CD4-positive, CD25-positive, alpha-beta regulatory T cell (primary cell): Measurements from ENCODE around the gene TIAM2. TPM values are rescaled to one million over a fixed set of nuclear protein-coding genes. Genes with fewer than 3 reads are reported as not detected.
"Not testable (repeated sequence)": the region's sequence is repeated elsewhere in the genome, so short reads cannot be mapped to it uniquely, and the experiment has no call there.

ENCODE experiments used
- ATAC-seq, 2 donors: fragments of 150-1000 bp; cut with Tn5 transposase; one replicate each; pipeline ENCODE4 v1.10.0; 2021; ENCODE audit warnings: low read depth in 2 of 2, moderate number of reproducible peaks in 2 of 2, moderate library complexity in 1 of 2
- DNase-seq, 3 donors: peaks; one replicate each; pipeline versions ENCODE4 v3.0.0 to v3.0.0-alpha.2; 2012 to 2022; ENCODE audit warnings: mixed read lengths in 1 of 3
- H3K27ac ChIP-seq: one replicate; pipeline ENCODE4 v1.7.0; 2013; ENCODE audit warnings: mild to moderate bottlenecking, low read length; ENCODE audit not compliant: insufficient read depth, poor library complexity, severe bottlenecking
- H3K27me3 ChIP-seq: one replicate; pipeline ENCODE4 v1.7.0; 2013; ENCODE audit warnings: low read length; ENCODE audit not compliant: control insufficient read depth, insufficient read depth
- H3K36me3 ChIP-seq: one replicate; pipeline ENCODE4 v1.7.0; 2013; ENCODE audit warnings: mild to moderate bottlenecking, low read length, moderate library complexity; ENCODE audit not compliant: control insufficient read depth, insufficient read depth
- H3K4me1 ChIP-seq: 2 replicates; pipeline ENCODE4 v1.7.0; 2013; ENCODE audit warnings: mild to moderate bottlenecking, low read length; ENCODE audit not compliant: insufficient read depth, control insufficient read depth, poor library complexity, severe bottlenecking
- H3K4me3 ChIP-seq: one replicate; pipeline ENCODE4 v1.7.0; 2013; ENCODE audit warnings: low read depth, mild to moderate bottlenecking, low read length, moderate library complexity
- H3K9me3 ChIP-seq, 2 experiments: 1 replicate in 1 of 2; 2 replicates in 1 of 2; pipeline ENCODE4 v1.7.0; 2013; ENCODE audit warnings: low read length in 2 of 2, mild to moderate bottlenecking in 1 of 2, moderate library complexity in 1 of 2; ENCODE audit not compliant: control insufficient read depth in 2 of 2
- H3K27ac Mint-ChIP-seq, 3 donors: one replicate each; pipeline ENCODE4 v1.8.0; 2020 to 2022; ENCODE audit warnings: mild to moderate bottlenecking in 3 of 3, mixed read lengths in 3 of 3, moderate library complexity in 2 of 3
- H3K27me3 Mint-ChIP-seq: one replicate; pipeline ENCODE4 v1.8.0; 2022; ENCODE audit warnings: mild to moderate bottlenecking, mixed read lengths
- H3K36me3 Mint-ChIP-seq: one replicate; pipeline ENCODE4 v1.8.0; 2020; ENCODE audit warnings: mixed read lengths
- H3K4me1 Mint-ChIP-seq, 4 donors: one replicate each; pipeline ENCODE4 v1.8.0; 2020 to 2022; ENCODE audit warnings: mixed read lengths in 4 of 4, mild to moderate bottlenecking in 1 of 4
- H3K4me3 Mint-ChIP-seq, 4 donors: one replicate each; pipeline ENCODE4 v1.8.0; 2020 to 2022; ENCODE audit warnings: mild to moderate bottlenecking in 4 of 4, mixed read lengths in 4 of 4, moderate library complexity in 3 of 4
- H3K9me3 Mint-ChIP-seq, 7 donors: one replicate each; pipeline ENCODE4 v1.8.0; 2020 to 2022; ENCODE audit warnings: mixed read lengths in 7 of 7, mild to moderate bottlenecking in 3 of 7, moderate library complexity in 2 of 7
- polyA plus RNA-seq, 4 donors: library from polyadenylated mRNA; unstranded; fragments of 300-500 nt; fragmentation: Illumina TruSeq; gene quantifications; one replicate each; pipeline ENCODE4 v1.2.3, GENCODE V29; 2021
- total RNA-seq: library from RNA; stranded (reverse); gene quantifications from one replicate; pipeline ENCODE4 v1.2.3, GENCODE V29; 2022

TIAM2 gene
- total and polyA plus RNA-seq, 5 donors from 2014 or later, result 0.66 to 5.9 (median 1.3) TPM

DNA sequence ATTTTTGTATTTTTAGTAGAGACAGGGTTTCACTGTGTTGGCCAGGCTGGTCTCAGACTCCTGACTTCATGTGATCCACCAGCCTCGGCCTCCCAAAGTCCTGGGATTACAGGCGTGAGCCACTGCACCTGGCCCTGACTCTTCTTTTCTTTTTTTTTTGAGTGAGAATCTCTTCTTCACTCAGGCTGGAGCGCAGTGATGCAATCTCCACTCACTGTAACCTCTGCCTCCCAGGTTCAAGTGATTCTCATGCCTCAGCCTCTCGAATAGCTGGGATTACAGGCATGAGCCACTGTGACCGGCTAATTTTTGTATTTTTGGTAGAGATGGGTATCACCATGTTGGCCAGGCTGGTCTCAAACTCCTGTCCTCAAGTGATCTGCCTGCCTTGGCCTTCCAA is 124.1 kb downstream of the TIAM2 start:
- not testable (repeated sequence) for ATAC-seq, H3K9me3 Mint-ChIP-seq, H3K9me3 ChIP-seq, H3K27ac ChIP-seq, H3K27ac Mint-ChIP-seq, H3K4me3 ChIP-seq, H3K27me3 ChIP-seq, H3K4me1 Mint-ChIP-seq, H3K27me3 Mint-ChIP-seq, H3K36me3 ChIP-seq, H3K4me3 Mint-ChIP-seq, H3K4me1 ChIP-seq, DNase-seq, H3K36me3 Mint-ChIP-seq

DNA sequence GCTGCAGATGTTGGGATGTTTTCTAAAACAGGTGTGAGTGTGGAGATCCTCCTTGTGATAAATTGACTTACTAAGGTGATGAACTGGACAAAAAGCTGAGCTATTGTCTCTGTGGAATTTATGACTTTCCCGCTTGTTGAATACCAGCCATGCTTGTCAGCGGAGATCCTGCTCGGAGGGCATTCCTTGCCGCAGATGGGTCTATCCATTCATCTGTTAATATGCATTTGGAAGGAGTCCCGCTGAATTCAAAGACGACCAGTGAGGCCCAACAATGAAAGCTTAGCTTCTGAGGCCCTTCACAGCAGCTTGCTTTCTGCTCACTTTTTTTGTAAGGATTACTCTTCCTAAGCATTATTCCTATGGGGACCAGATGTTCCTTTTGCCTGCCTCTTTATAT is 124.9 kb downstream of the TIAM2 start:
- H3K27me3 Mint-ChIP-seq, result no peaks in the 10 kb centered on the region
- no peak overlapping the region for H3K27ac Mint-ChIP-seq
- no peaks in the 10 kb centered on the region for H3K4me1 ChIP-seq
- no peaks in the 10 kb centered on the region for H3K36me3 ChIP-seq
- no peaks in the 10 kb centered on the region for H3K9me3 ChIP-seq
- no peak overlapping the region for H3K27ac ChIP-seq
- peaks cover 0 to 7% (median 5%) of the 10 kb centered on the region in 4 donors for H3K4me1 Mint-ChIP-seq
- H3K36me3 Mint-ChIP-seq, result no peaks in the 10 kb centered on the region
- no peak overlapping the region for H3K4me3 ChIP-seq
- peaks cover 0 to 2% (median 0%) of the 10 kb centered on the region in 7 donors for H3K9me3 Mint-ChIP-seq
- no peak overlapping the region for H3K4me3 Mint-ChIP-seq
- ATAC-seq (no peak), DNase-seq (no peak)
- no peaks in the 10 kb centered on the region for H3K27me3 ChIP-seq

DNA sequence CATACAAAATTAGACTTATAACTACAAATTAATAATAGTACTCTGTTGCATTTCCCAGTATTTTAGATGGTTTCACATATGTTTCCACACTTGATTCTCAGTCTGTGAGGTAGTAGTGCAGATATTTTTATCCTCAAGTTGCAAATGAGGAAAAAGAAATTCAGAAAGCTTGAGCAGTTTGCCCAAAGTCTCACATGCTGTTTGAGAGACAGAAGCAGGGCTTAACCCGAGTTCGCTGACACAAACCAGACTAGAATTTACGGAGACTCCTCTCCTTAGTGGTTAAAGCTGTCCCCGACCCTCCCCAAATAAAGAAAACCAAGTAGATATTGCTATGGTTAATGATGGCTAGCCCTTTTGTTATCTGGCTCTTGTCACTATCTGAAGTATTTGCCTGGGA is 126.2 kb downstream of the TIAM2 start:
- H3K4me1 Mint-ChIP-seq, result peaks cover 0 to 5% (median 2%) of the 10 kb centered on the region in 4 donors
- Histone ChIP-seq H3K4me1 (no peaks in the 10 kb centered on the region), H3K27ac (no peak overlapping the region), H3K27me3 (no peaks in the 10 kb centered on the region), H3K9me3 (no peaks in the 10 kb centered on the region), H3K36me3 (no peaks in the 10 kb centered on the region), H3K4me3 (no peak overlapping the region)
- peaks cover 0 to 2% (median 0%) of the 10 kb centered on the region in 7 donors for H3K9me3 Mint-ChIP-seq
- peaks cover 3% of the 10 kb centered on the region for H3K36me3 Mint-ChIP-seq
- no peak for ATAC-seq
- no peak for DNase-seq
- no peak overlapping the region for H3K27ac Mint-ChIP-seq
- no peaks in the 10 kb centered on the region for H3K27me3 Mint-ChIP-seq
- H3K4me3 Mint-ChIP-seq, result no peak overlapping the region

DNA sequence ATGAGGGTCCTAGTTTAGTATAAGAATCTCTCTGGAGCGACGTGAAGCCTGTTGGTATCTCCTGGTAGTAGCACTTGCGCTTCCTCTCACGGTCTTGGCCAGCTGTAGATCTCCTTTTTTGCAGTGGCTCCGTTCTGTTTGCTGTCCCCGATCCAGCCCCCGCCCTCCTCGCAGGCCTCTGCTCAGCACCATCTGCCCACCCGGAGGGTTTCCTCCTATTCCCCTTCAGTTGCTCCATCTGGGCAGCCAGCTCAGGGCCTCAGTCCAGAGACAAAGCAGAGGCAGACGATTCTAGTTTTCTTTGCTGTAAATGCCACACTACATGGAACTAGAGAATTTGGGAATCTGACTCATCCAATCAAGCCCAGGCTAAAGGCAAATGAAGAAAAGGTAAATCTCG is 126.6 kb downstream of the TIAM2 start:
- peaks cover 0 to 3% (median under 1%) of the 10 kb centered on the region in 4 donors for H3K4me1 Mint-ChIP-seq
- peaks cover 3% of the 10 kb centered on the region for H3K36me3 Mint-ChIP-seq
- H3K27ac ChIP-seq, result no peak overlapping the region
- no peaks in the 10 kb centered on the region for H3K27me3 Mint-ChIP-seq
- H3K9me3 Mint-ChIP-seq, result peaks cover 0 to 2% (median 0%) of the 10 kb centered on the region in 7 donors
- peak overlapping the region in 1 of 3 donors; percentile 15 for H3K27ac Mint-ChIP-seq
- ATAC-seq, result no peak
- no peaks in the 10 kb centered on the region for H3K9me3 ChIP-seq
- no peaks in the 10 kb centered on the region for H3K27me3 ChIP-seq
- H3K4me1 ChIP-seq, result no peaks in the 10 kb centered on the region
- no peak for DNase-seq
- no peaks in the 10 kb centered on the region for H3K36me3 ChIP-seq
- no peak overlapping the region for H3K4me3 ChIP-seq
- H3K4me3 Mint-ChIP-seq, result no peak overlapping the region

DNA sequence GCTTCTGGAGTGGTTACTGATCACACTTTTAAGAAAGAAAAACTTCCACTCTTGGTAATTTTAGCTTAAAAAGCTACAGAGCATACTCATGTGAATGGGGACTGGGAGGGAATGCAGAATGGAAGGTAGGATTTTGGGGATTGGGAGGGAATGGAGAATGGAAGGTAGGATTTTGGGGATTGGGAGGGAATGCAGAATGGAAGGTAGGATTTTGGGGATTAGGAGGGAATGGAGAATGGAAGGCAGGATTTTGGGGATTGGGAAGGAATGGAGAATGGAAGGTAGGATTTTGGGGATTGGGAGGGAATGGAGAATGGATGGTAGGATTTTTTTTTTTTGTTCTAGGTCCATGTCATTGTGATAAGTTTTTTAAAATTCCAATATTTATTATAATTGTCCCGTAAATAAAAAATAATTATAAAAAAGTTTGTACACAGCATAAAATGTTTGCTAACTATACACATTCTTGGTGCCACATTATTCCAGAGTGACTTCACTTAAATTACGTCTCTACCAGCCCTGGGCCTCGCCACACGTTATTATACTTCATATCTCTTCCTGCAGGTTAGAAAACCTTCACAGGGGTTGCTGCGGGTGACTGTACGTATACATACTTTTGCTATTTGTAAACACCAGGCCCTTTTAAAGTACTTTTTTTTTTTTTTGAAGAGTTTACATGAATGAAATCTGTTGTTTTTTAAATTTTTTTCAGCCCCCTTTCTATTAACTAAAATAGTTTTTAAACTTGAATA is 127.3 kb downstream of the TIAM2 start:
- Histone ChIP-seq H3K36me3 (no peaks in the 10 kb centered on the region), H3K9me3 (no peaks in the 10 kb centered on the region), H3K27me3 (no peaks in the 10 kb centered on the region), H3K4me1 (no peaks in the 10 kb centered on the region), H3K4me3 (no peak overlapping the region), H3K27ac (no peak overlapping the region)
- H3K4me3 Mint-ChIP-seq, result no peak overlapping the region
- H3K36me3 Mint-ChIP-seq, result peaks cover 3% of the 10 kb centered on the region
- ATAC-seq (no peak), DNase-seq (no peak)
- no peaks in the 10 kb centered on the region for H3K27me3 Mint-ChIP-seq
- peaks cover 0 to 3% (median 0%) of the 10 kb centered on the region in 4 donors for H3K4me1 Mint-ChIP-seq
- peaks cover 0 to 2% (median 0%) of the 10 kb centered on the region in 7 donors for H3K9me3 Mint-ChIP-seq
- no peak overlapping the region for H3K27ac Mint-ChIP-seq

GRCh38 chr6:155123520-155123919 is 128.4 kb downstream of the TIAM2 start:
- Mint-ChIP-seq H3K36me3 (peaks cover 3% of the 10 kb centered on the region), H3K4me1 (no peaks in the 10 kb centered on the region), H3K27ac (no peak overlapping the region), H3K27me3 (no peaks in the 10 kb centered on the region), H3K9me3 (peaks cover 0 to 2% (median 0%) of the 10 kb centered on the region in 7 donors), H3K4me3 (no peak overlapping the region)
- DNase-seq, result no peak
- Histone ChIP-seq H3K9me3 (no peaks in the 10 kb centered on the region), H3K27me3 (no peaks in the 10 kb centered on the region), H3K36me3 (no peaks in the 10 kb centered on the region), H3K4me1 (no peaks in the 10 kb centered on the region), H3K27ac (no peak overlapping the region), H3K4me3 (no peak overlapping the region)
- ATAC-seq, result no peak

- Mint-ChIP-seq H3K4me3 (no peak overlapping the region), H3K9me3 (peaks cover 0 to 2% (median 0%) of the 10 kb centered on the region in 7 donors), H3K36me3 (peaks cover 3% of the 10 kb centered on the region), H3K27ac (peak overlapping the region in 1 of 3 donors; percentile 28), H3K4me1 (no peaks in the 10 kb centered on the region), H3K27me3 (no peaks in the 10 kb centered on the region)
- DNase-seq (no peak), ATAC-seq (no peak)
- H3K9me3 ChIP-seq, result no peaks in the 10 kb centered on the region
- no peak overlapping the region for H3K27ac ChIP-seq
- no peak overlapping the region for H3K4me3 ChIP-seq
- H3K27me3 ChIP-seq, result no peaks in the 10 kb centered on the region
- no peaks in the 10 kb centered on the region for H3K36me3 ChIP-seq
- H3K4me1 ChIP-seq, result no peaks in the 10 kb centered on the region
Observed at GRCh38 chr6:155125906-155126305, 130.8 kb downstream of the TIAM2 start.
